ENCODE measurements around the gene PERP.

Gene PERP

GRCh38 chr6:138105446-138105845 is 1.8 kb downstream of the PERP start:
- H3K36me3 ChIP-seq (replicated peaks; ENCODE audit: insufficient read depth, low read length) = no peaks in the 10 kb centered on the region
- peaks cover 25% of the 10 kb centered on the region for H3K4me1 ChIP-seq (ENCODE audit: low read length)
- peak overlapping the region; percentile 83 for H3K4me3 ChIP-seq (ENCODE audit: low read length)
- no peaks in the 10 kb centered on the region for H3K9me2 ChIP-seq (replicated peaks; ENCODE audit: insufficient read depth, low read length)
- no peak overlapping the region for H2AFZ ChIP-seq (ENCODE audit: low read length)
- TF ChIP-seq EZH2 (optimal IDR thresholded peaks at IDR 0.05; ENCODE audit: low read depth, low read length) (no peak), CTCF (IDR thresholded peaks at IDR 0.05; ENCODE audit: low read length) (no peak), EZH2phosphoT487 (IDR thresholded peaks at IDR 0.05; ENCODE audit: low read length) (no peak)
- H3K9ac ChIP-seq (ENCODE audit: low read length) = peak overlapping the region; percentile 96
- H3K27me3 ChIP-seq (replicated peaks; ENCODE audit: insufficient read depth, low read length) = no peaks in the 10 kb centered on the region
- peaks cover 26% of the 10 kb centered on the region for H3F3A ChIP-seq (ENCODE audit: insufficient read depth, low read length)
- peak overlapping the region; percentile 90; the same call in 1 of the 2 replicates for H3K27ac ChIP-seq (ENCODE audit: low read length)
- peaks cover 66% of the 10 kb centered on the region for H3K79me2 ChIP-seq (ENCODE audit: low read length)
- H3K9me3 ChIP-seq (replicated peaks; ENCODE audit: insufficient read depth, low read length) = no peaks in the 10 kb centered on the region
- H3K4me2 ChIP-seq (ENCODE audit: low read depth, low read length) = peak overlapping the region; percentile 97
- H4K20me1 ChIP-seq (ENCODE audit: insufficient read depth, low read length) = no peaks in the 10 kb centered on the region
- peak; percentile 39 for DNase-seq

- peak overlapping the region; percentile 83; the same call in 1 of the 2 replicates for H3K4me3 ChIP-seq (ENCODE audit: low read length)
Measured at GRCh38 chr6:138104618-138105213, 2.5 kb downstream of the PERP start.

GRCh38 chr6:138103871-138104270 is 3.3 kb downstream of the PERP start:
- TF ChIP-seq EZH2 (optimal IDR thresholded peaks at IDR 0.05; ENCODE audit: low read depth, low read length) (no peak), EZH2phosphoT487 (IDR thresholded peaks at IDR 0.05; ENCODE audit: low read length) (no peak), CTCF (IDR thresholded peaks at IDR 0.05; ENCODE audit: low read length) (no peak)
- no peaks in the 10 kb centered on the region for H3K9me2 ChIP-seq (replicated peaks; ENCODE audit: insufficient read depth, low read length)
- H4K20me1 ChIP-seq (ENCODE audit: insufficient read depth, low read length) = no peaks in the 10 kb centered on the region
- DNase-seq = no peak
- no peak overlapping the region for H3K9ac ChIP-seq (ENCODE audit: low read length)
- no peak overlapping the region for H3K27ac ChIP-seq (ENCODE audit: low read length)
- peaks cover 21% of the 10 kb centered on the region for H3K4me1 ChIP-seq (ENCODE audit: low read length)
- no peak overlapping the region for H2AFZ ChIP-seq (ENCODE audit: low read length)
- peaks cover 22% of the 10 kb centered on the region for H3F3A ChIP-seq (ENCODE audit: insufficient read depth, low read length)
- no peaks in the 10 kb centered on the region for H3K9me3 ChIP-seq (replicated peaks; ENCODE audit: insufficient read depth, low read length)
- no peak overlapping the region for H3K4me2 ChIP-seq (ENCODE audit: low read depth, low read length)
- H3K27me3 ChIP-seq (replicated peaks; ENCODE audit: insufficient read depth, low read length) = no peaks in the 10 kb centered on the region
- peaks cover 81% of the 10 kb centered on the region for H3K79me2 ChIP-seq (ENCODE audit: low read length)
- H3K36me3 ChIP-seq (replicated peaks; ENCODE audit: insufficient read depth, low read length) = no peaks in the 10 kb centered on the region
- no peak overlapping the region for H3K4me3 ChIP-seq (ENCODE audit: low read length)

More at GRCh38 chr6:138104618-138105213, 2.5 kb downstream of the PERP start:
- H3K9me3 ChIP-seq (replicated peaks; ENCODE audit: insufficient read depth, low read length) = no peaks in the 10 kb centered on the region
- H3K79me2 ChIP-seq (ENCODE audit: low read length) = peaks cover 73% of the 10 kb centered on the region
- TF ChIP-seq EZH2phosphoT487 (IDR thresholded peaks at IDR 0.05; ENCODE audit: low read length) (no peak), CTCF (IDR thresholded peaks at IDR 0.05; ENCODE audit: low read length) (no peak), EZH2 (optimal IDR thresholded peaks at IDR 0.05; ENCODE audit: low read depth, low read length) (no peak)
- H2AFZ ChIP-seq (ENCODE audit: low read length) = no peak overlapping the region
- H4K20me1 ChIP-seq (ENCODE audit: insufficient read depth, low read length) = no peaks in the 10 kb centered on the region
- peaks cover 26% of the 10 kb centered on the region for H3F3A ChIP-seq (ENCODE audit: insufficient read depth, low read length)
- H3K4me1 ChIP-seq (ENCODE audit: low read length) = peaks cover 25% of the 10 kb centered on the region
- H3K36me3 ChIP-seq (replicated peaks; ENCODE audit: insufficient read depth, low read length) = no peaks in the 10 kb centered on the region
- H3K9ac ChIP-seq (ENCODE audit: low read length) = no peak overlapping the region
- H3K27ac ChIP-seq (ENCODE audit: low read length) = no peak overlapping the region
- no peak for DNase-seq
- peak overlapping the region; percentile 97 for H3K4me2 ChIP-seq (ENCODE audit: low read depth, low read length)
- no peaks in the 10 kb centered on the region for H3K27me3 ChIP-seq (replicated peaks; ENCODE audit: insufficient read depth, low read length)
- no peaks in the 10 kb centered on the region for H3K9me2 ChIP-seq (replicated peaks; ENCODE audit: insufficient read depth, low read length)
